ENCODE measurements around the gene VPS37C.
"Not testable (repeated sequence)": the region's sequence is repeated elsewhere in the genome, so short reads cannot be mapped to it uniquely, and the experiment has no call there.

Gene VPS37C

GRCh38 chr11:61174949-61175348 lies 13.7 kb upstream of the VPS37C start:
- no peak for DNase-seq (ENCODE audit: low read depth)

- no peak for DNase-seq (ENCODE audit: low read depth)
Observed at GRCh38 chr11:61174273-61174672, 13.0 kb upstream of the VPS37C start.

GRCh38 chr11:61173456-61173855 lies 12.2 kb upstream of the VPS37C start:
- DNase-seq (ENCODE audit: low read depth): no peak

DNA sequence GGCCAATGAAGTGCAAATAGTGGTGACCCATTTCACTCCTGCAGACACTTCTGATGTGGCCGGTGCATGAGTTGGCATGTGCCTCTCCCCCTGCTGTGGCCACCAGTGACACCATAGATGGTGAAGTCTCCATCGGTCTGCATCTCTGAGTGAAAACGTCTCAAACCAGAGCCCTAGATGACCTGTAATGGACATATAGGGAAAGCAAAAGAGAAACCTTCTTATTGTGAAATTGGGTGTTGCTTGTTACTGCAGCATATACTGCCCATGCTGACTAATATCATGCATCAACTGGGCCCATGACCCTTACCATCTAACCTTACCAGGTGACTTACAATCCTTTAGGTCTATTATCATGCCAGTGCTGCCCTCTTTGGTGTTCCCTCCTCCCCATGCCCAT lies 11.7 kb upstream of the VPS37C start:
- DNase-seq (ENCODE audit: low read depth): no peak

DNA sequence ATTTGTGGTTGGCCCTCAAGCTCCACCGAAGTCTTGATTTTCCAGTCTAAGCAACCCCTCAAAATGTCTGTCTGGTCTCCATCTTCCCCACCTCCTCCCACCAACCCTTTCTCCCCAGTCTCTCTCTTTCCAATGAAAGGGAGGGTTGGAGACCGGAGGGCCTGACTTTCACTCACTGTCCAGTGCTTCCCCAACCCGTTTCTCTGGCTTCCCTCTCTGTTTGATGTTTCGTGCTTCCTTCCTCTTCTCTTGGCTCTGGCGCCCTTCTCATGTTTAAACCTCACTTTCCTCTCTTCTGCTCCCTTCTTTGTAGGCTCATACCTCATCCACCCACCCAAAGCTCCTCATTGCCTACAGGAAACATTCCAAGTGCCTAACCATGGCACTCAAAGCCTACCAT lies 11.1 kb upstream of the VPS37C start:
- DNase-seq (ENCODE audit: low read depth): no peak

DNA sequence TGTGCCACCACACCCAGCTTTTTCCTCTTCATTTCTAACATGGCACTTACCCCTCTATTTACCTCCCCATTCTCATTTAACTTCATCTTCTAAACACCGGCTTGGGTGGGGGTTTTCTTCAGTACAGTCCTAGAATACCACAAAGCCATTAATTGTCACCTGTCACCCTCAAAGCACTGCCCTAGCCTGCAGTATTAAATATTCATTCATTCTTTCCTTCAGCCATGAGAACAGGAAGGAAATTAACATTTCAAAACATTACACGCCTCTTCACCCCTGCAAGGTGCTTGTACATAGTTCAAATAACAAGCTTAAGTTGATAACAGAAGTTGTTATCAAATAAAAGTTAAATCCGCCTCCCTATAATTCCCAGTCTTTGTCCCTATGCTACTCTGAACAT lies 10.7 kb upstream of the VPS37C start:
- no peak for DNase-seq (ENCODE audit: low read depth)

DNA sequence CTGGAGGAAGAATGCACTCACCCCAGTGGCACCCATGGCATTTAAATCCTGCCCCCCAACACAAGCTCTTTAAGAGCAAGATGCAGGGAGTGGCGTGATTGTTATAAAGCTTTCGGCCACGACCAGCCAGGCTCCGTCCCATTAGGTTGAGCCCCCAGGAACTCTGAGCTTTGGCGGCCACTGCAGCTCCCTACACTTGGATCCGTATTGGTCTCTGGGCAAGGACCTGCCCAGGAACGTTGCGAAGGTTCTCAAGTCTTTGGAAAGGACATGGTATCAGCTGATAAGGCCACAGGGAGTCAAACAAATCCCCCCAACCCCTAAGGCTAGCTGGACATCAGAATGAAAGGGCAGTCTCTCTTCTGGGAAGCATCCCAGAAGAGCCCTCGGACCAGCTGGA lies 9.3 kb upstream of the VPS37C start:
- no peak for DNase-seq (ENCODE audit: low read depth)

DNA sequence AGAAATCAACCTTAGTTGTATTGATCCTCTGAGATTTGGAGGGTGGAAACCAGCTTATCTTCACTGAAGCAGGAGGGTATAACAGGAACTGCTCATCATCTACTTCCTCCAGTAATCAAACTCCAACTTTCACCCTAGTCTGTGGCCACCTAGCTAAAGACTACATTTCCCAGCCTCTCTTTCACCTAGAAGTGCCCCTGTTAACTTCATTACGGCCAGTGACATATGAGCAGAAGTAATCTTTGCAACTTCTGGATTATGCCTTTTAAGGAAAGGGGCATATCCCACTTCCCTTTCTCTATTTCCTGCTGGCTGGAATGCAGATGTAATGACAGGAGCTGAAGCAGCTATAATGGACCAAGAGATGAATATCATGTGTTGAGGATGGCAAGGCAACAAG lies 7.6 kb upstream of the VPS37C start:
- no peak for DNase-seq (ENCODE audit: low read depth)

DNA sequence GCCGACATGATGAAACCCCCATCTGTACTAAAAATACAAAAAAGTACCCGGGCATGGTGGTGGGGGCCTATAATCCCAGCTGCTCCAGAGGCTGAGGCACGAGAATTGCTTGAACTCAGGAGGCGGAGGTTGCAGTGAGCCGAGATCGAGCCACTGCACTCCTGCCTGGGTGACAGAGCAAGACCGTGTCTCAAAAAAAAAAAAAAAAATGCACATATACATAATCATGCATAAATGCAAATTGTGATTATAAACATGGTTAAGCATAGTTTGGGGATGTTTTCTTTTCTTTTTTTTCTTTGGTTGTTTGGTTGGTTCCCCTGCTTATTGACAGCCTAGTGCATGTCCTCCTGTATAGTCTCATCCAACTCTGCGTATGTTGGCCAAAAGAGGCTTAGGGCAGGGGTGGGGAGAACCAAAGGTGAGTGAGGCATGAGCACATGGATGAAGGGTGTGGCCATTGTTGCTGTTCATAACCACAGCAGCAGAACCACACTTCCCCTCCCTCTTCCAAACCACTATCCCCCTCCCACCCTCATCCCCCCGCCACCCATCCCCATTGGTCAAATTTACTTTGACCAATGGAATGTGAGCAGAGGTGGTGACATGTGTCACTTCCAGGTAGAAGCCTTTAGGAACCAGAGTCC lies 6.9 kb upstream of the VPS37C start:
- no peak for DNase-seq (ENCODE audit: low read depth)

GRCh38 chr11:61166331-61166730 lies 5.1 kb upstream of the VPS37C start:
- DNase-seq (ENCODE audit: low read depth): not testable (repeated sequence)

GRCh38 chr11:61165785-61166184 lies 4.6 kb upstream of the VPS37C start:
- not testable (repeated sequence) for DNase-seq (ENCODE audit: low read depth)

DNA sequence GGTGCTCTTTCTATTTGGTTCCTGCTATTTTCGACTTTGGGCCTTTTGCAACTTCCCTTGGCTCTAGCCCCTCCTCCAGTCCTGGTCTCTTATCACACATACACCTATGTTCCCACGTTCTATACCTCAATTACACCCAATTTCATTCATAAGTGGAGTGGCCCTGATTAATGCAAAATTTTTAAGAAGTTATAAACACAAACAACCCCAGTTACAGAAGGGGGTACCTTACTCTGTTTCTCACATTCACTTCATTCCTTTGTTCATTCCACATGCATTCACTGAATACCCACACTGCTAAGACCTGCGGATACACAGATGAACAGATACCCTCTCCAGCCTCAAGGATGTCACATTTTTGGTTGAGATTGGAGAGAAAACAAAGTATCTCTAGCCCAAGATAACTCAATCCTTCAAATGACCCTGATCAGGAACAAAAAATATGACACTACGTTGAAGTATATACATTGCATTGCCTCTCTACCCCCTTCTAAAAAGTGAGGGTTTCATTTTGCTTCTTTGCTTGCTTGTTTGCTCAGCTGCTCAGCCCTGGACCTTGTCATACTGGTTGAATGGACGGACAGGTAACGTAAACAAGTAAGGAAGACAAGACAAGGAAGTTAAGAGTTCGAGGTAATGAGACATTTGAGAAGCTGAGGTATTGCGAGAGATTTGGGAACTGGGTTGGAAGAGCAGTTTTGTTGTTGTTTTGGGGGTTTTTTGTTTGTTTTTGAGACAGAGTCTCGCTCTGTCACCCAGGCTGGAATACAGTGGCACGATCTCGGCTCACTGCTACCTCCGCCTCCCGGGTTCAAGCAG lies 3.6 kb upstream of the VPS37C start:
- DNase-seq (ENCODE audit: low read depth): no peak

- no peak for DNase-seq (ENCODE audit: low read depth)
Observed at GRCh38 chr11:61163714-61164605, 2.7 kb upstream of the VPS37C start.

GRCh38 chr11:61163021-61163420 lies 1.8 kb upstream of the VPS37C start:
- DNase-seq (ENCODE audit: low read depth): no peak

DNA sequence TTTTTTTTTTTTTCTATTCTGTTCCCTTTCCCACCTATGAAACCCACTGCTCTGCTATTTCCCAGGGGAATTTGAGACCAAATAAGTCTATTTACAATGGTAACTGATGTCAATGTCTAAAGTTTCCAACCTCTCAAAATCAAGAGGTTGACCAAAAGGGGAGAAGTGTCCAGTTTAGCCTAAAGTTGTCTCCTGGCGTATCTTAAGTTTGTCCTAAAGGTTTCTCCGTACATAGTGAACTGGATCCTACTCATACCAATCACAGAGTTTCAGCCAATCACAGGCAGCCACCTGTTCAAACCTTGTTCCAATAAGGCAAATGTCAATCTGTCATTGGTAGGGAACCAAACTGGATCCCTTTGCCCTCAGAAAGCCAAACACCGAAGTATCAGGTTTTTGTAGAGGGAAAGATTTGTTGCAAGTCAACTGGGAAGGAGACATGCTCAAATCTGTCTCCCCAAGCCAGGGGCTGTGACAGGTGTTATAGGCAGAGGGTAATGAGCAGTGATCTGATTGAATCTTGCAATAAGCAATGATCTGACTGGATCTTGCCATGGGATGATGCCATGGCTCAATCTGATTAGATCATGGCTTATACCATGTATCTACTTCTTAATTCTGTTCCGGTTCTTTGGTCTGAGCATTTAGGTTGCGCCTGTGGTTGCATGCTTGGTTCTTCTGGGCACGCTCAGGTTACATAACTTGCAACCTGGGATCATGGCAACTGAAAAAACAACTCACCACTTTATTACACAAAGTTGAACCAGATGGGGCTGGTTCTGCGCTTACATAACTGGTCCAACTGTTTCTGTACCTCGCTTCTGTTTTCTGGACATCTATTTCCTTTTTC lies 1.1 kb upstream of the VPS37C start:
- DNase-seq (ENCODE audit: low read depth): no peak

DNA sequence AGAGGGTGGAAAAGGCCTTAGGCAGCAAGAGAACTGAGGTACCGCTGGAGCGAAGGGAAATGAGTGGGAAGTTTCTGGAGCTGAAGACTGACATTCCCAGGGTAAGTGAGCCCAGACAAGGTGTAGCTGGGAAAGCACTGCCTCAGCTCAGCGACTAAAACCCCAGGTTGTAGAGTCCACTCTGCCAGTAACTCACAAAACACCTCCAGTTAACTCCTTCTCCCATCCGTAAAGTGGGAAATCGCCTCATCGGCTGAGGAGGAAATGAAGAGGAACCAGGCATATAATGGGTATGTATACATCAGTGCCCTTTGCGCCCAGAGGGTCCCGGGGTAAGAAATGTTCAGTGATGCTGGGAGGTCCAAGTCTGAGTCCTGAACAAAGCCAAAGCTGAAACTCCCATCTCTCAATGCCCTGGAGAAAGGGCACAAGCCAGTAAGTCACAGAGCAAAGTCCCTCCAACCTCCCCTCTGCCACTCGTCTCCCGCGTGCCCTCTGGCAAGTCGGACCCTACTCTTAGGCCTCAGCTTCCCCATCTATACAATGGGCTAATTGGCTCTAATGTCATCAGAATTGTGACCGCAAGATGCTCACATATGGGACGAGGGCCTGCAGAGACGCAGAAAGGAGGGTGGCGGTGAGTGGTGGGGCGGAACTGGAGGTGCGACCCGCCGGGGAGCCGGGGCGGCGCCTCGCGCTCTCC lies 588 bp downstream of the VPS37C start:
- DNase-seq (ENCODE audit: low read depth): no peak

GRCh38 chr11:61158691-61159381 lies 2.4 kb downstream of the VPS37C start:
- no peak for DNase-seq (ENCODE audit: low read depth)

DNA sequence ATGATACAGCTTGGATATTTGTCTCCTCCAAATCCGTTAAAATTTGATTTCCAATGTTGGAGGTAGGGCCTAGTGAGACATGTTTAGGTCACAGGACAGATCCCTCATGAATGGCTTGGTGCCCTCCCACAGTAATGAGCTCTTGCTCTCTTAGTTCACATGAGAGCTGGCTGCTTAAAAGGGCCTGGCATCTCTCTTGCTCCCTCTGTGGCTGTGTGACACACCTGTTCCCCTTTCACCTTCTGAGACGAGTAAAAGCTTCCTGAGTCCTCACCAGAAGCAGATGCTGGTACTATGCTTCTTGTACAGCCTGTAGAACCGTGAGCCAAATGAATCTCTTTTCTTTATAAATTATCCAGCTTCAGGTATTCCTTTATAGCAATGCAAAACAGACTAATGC lies 3.5 kb downstream of the VPS37C start:
- DNase-seq (ENCODE audit: low read depth): no peak

DNA sequence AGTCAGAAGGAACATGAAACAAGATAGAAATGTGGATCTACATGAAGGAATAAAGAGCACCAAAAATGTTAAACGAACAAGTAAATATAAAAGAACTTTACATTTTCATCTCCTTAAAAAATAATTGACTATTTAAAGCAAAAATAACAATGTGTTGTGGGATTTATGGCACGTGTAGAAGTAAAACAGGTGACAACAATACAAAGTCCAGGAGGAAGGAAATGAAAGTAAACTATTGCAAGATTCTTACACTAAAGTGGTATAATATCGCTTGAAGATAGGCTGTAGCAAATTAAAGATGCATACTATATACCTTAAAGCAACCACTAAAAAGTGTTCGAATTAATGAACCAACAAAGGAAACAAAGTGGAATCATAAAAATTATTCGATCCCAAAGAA lies 5.5 kb downstream of the VPS37C start:
- DNase-seq (ENCODE audit: low read depth): no peak

GRCh38 chr11:61155312-61155711 lies 5.9 kb downstream of the VPS37C start:
- no peak for DNase-seq (ENCODE audit: low read depth)

GRCh38 chr11:61154528-61154927 lies 6.7 kb downstream of the VPS37C start:
- no peak for DNase-seq (ENCODE audit: low read depth)

Measured in stimulated activated CD8-positive, alpha-beta memory T cell treated with anti-CD3 and anti-CD28 coated beads, Interleukin-7, amount 100 ng/mL, for 24 hours (primary cell).